Muscle layer of colon (tissue), 2 donors: ENCODE measurements around the gene GBX1.

Experiments
- H3K27ac ChIP-seq: one replicate; pipeline ENCODE4 v1.7.0; 2013; ENCODE audit warnings: low read depth, mild to moderate bottlenecking, low read length, moderate library complexity
- H3K27me3 ChIP-seq, 2 donors: one replicate each; pipeline ENCODE4 v1.7.0; 2013; ENCODE audit warnings: low read length in 2 of 2, mild to moderate bottlenecking in 2 of 2; ENCODE audit not compliant: insufficient read depth in 2 of 2, control insufficient read depth in 1 of 2
- H3K36me3 ChIP-seq: one replicate; pipeline ENCODE4 v1.7.0; 2013; ENCODE audit warnings: mild to moderate bottlenecking, low read length; ENCODE audit not compliant: insufficient read depth
- H3K4me1 ChIP-seq: one replicate; pipeline ENCODE4 v1.7.0; 2013; ENCODE audit warnings: mild to moderate bottlenecking, low read length; ENCODE audit not compliant: insufficient read depth
- H3K4me3 ChIP-seq, 2 donors: one replicate each; pipeline ENCODE4 v1.7.0; 2013; ENCODE audit warnings: low read length in 2 of 2, low read depth in 1 of 2, mild to moderate bottlenecking in 1 of 2, moderate library complexity in 1 of 2
- H3K9ac ChIP-seq: one replicate; pipeline ENCODE4 v1.7.0; 2013; ENCODE audit warnings: low read length
- H3K9me3 ChIP-seq: one replicate; pipeline ENCODE4 v1.7.0; 2013; ENCODE audit warnings: mild to moderate bottlenecking, low read length
- donor health status: abdominal sarcoma.
- donor health status: Adenocarcinoma of cecum.

Gene GBX1

GRCh38 chr7:151192002-151192539, 24.6 kb upstream of the GBX1 start:
- Histone ChIP-seq H3K27me3 (peaks cover 0 to 11% of the 10 kb centered on the region in 2 donors), H3K9ac (no peak overlapping the region), H3K36me3 (no peaks in the 10 kb centered on the region), H3K27ac (no peak overlapping the region), H3K4me3 (no peak overlapping the region), H3K4me1 (no peaks in the 10 kb centered on the region), H3K9me3 (no peaks in the 10 kb centered on the region)

GRCh38 chr7:151191544-151191943, 24.1 kb upstream of the GBX1 start:
- no peak overlapping the region for H3K9ac ChIP-seq
- H3K4me1 ChIP-seq = no peaks in the 10 kb centered on the region
- peaks cover 0 to 11% of the 10 kb centered on the region in 2 donors for H3K27me3 ChIP-seq
- H3K27ac ChIP-seq = no peak overlapping the region
- no peaks in the 10 kb centered on the region for H3K9me3 ChIP-seq
- H3K4me3 ChIP-seq = no peak overlapping the region
- H3K36me3 ChIP-seq = no peaks in the 10 kb centered on the region

GRCh38 chr7:151189038-151189437, 21.5 kb upstream of the GBX1 start:
- Histone ChIP-seq H3K4me3 (no peak overlapping the region), H3K27me3 (peaks cover 0 to 4% of the 10 kb centered on the region in 2 donors), H3K27ac (no peak overlapping the region), H3K9me3 (no peaks in the 10 kb centered on the region), H3K9ac (no peak overlapping the region), H3K36me3 (no peaks in the 10 kb centered on the region), H3K4me1 (no peaks in the 10 kb centered on the region)

DNA sequence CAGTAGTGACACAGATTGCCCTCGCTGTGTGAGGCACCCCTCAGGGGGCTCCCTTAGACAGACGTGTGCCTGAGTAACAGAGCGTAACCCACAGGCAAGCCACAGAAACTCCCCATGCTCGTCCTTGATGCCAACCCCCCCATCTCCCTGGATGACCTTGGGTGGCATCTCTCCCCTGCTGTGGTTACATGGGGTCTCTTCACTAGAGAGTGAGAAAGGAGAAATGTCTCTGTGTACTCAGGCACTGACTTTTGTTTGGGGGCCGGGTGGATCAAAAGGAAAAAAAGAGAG, 20.7 kb upstream of the GBX1 start:
- Histone ChIP-seq H3K4me3 (no peak overlapping the region), H3K9ac (no peak overlapping the region), H3K4me1 (no peaks in the 10 kb centered on the region), H3K27ac (no peak overlapping the region), H3K27me3 (peaks cover 0 to 4% of the 10 kb centered on the region in 2 donors), H3K9me3 (no peaks in the 10 kb centered on the region), H3K36me3 (no peaks in the 10 kb centered on the region)

DNA sequence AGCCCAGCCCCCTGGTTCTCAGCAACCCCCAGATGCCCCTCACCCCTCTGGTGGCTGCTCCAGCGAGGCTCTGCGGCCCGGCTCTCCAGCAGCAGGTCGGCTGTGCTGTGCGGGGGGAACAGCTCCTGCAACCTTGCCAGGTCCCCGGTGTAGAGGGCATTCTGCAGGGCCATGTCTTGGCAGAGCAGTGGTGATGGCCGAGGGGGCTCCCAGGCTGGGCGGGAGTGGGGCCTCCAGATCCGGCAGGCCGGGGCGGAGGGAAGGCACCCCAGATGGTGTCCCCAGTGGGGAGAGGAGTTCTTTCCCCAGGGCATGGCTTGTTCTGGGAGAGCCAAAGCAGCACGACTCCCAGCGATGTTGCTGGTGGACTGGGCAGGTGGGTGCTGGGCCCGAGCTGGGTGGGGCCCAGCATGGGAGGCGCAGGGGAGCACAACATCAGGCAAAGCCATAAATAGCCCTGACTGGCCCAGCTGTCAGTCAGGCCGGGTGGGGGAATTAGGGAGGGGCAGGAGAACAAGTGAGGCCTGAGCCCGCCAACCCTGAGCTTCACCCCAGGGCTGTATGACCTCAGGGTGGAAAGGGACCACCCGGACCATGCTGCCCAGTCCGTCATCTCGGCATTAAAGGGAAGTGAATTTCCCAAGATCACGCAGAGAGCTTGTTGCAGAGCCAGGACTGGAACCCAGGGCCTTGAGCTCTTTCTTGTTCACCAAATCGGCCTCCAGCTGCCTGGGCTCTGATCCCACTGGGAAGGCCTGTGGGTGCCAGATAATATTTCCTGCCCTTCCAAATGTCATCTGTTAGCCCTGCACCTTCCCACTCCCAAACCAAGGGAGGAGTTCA, 20.1 kb upstream of the GBX1 start:
- H3K27me3 ChIP-seq = no peaks in the 10 kb centered on the region
- H3K36me3 ChIP-seq = no peaks in the 10 kb centered on the region
- no peak overlapping the region for H3K4me3 ChIP-seq
- H3K27ac ChIP-seq = no peak overlapping the region
- no peak overlapping the region for H3K9ac ChIP-seq
- H3K4me1 ChIP-seq = no peaks in the 10 kb centered on the region
- no peaks in the 10 kb centered on the region for H3K9me3 ChIP-seq

GRCh38 chr7:151186640-151187408, 19.3 kb upstream of the GBX1 start, which contains the start of gene ASB10:
TSS of gene ASB10 (minus strand) at chr7:151187250. CDS start at chr7:151187130, 120 bp downstream.
- no peak within 1 kb of the TSS for H3K9ac ChIP-seq
- H3K27me3 ChIP-seq = no peaks in the 10 kb centered on the region
- no peak within 1 kb of the TSS for H3K4me3 ChIP-seq
- H3K4me1 ChIP-seq = no peaks in the 10 kb centered on the region
- no peak within 1 kb of the TSS for H3K27ac ChIP-seq
- H3K36me3 ChIP-seq = no peaks in the 10 kb centered on the region
- H3K9me3 ChIP-seq = no peaks in the 10 kb centered on the region

DNA sequence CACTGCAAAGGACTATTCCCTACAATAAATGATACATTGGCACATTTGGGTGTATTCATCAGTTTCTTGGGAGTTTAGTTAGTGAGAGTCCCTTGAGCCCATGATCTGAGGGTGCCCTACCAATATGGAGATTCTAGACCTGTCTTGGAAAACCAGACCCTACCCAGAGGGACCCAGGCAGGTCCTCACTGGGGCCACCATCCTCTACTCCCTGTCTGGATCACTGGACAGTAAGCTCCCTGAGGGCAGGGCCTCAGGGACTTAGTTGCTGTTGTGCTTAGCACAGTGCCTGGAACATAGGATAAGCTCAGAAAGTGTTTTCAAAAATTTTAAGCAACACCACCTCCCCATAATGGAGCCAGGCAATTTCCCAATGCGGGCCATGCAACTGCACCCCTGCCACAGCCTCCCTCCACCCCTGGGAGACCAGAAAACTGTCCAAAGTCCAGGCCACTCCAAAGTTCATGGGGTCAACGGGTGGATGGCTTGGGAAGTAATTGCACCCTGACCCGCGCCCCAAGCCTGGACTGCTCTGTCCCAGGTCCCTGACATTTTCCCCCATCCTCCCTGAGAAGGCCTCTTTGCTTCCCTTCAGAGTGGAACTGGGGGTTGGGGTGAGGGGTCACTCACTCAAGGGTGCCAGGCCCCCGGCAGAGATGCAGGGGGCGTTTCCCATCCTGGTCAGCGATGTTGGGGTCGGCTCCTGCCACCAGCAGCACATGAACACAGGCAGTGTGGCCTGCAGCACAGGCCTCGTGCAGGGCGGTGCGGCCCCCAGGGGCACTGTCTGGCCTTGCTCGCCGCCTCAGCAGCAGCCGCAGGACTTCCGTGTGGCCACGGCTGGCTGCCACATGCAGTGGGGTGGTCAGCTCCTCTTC, 18.5 kb upstream of the GBX1 start:
- Histone ChIP-seq H3K9ac (no peak overlapping the region), H3K36me3 (no peaks in the 10 kb centered on the region), H3K9me3 (no peaks in the 10 kb centered on the region), H3K4me3 (no peak overlapping the region), H3K4me1 (no peaks in the 10 kb centered on the region), H3K27ac (no peak overlapping the region), H3K27me3 (peaks cover 0 to 2% of the 10 kb centered on the region in 2 donors)

GRCh38 chr7:151181011-151181431, 13.5 kb upstream of the GBX1 start:
- no peak overlapping the region for H3K9ac ChIP-seq
- H3K4me3 ChIP-seq = no peak overlapping the region
- H3K36me3 ChIP-seq = no peaks in the 10 kb centered on the region
- H3K27ac ChIP-seq = no peak overlapping the region
- H3K27me3 ChIP-seq = peaks cover 0 to 9% of the 10 kb centered on the region in 2 donors
- no peaks in the 10 kb centered on the region for H3K4me1 ChIP-seq
- H3K9me3 ChIP-seq = no peaks in the 10 kb centered on the region

DNA sequence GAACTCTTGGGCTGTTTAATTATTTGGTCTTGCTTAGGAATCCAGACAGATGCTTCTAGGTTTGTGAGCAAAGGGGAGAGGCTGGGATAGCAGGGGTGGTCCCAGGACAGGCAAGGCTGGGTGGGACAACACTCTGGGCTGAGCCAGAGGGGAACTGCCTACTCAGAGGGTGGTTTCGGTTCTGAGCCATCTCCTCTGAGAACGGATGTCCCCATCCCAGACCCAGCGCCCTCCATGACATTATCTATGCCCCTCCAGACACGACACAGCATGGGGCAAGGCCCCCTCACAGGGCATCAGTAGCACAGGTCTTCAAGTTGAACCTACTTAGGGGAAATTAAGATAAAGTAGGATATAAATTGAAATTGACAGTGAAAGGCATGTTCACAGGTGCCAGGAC, 12.5 kb upstream of the GBX1 start:
- no peaks in the 10 kb centered on the region for H3K36me3 ChIP-seq
- no peak overlapping the region for H3K27ac ChIP-seq
- peaks cover 0 to 20% of the 10 kb centered on the region in 2 donors for H3K27me3 ChIP-seq
- no peak overlapping the region for H3K4me3 ChIP-seq
- H3K9ac ChIP-seq = no peak overlapping the region
- no peaks in the 10 kb centered on the region for H3K9me3 ChIP-seq
- no peaks in the 10 kb centered on the region for H3K4me1 ChIP-seq

- H3K9ac ChIP-seq = no peak overlapping the region
- H3K27me3 ChIP-seq = peaks cover 0 to 26% of the 10 kb centered on the region in 2 donors
- H3K27ac ChIP-seq = no peak overlapping the region
- no peaks in the 10 kb centered on the region for H3K4me1 ChIP-seq
- no peaks in the 10 kb centered on the region for H3K36me3 ChIP-seq
- H3K4me3 ChIP-seq = no peak overlapping the region
- H3K9me3 ChIP-seq = no peaks in the 10 kb centered on the region
Observed at GRCh38 chr7:151179287-151179860, 11.9 kb upstream of the GBX1 start.
